Loucy (cell line): ENCODE measurements around the gene SYT9.

Experiments
- H2AFZ ChIP-seq: fragments of 200-600 bp; sonication (generic); 2 replicates; pipeline ENCODE4 v1.6.0; 2016; ENCODE audit warnings: antibody characterized with exemption, mild to moderate bottlenecking, low read length, moderate library complexity
- H3F3A ChIP-seq: fragments of 200-600 bp; 2 replicates; pipeline ENCODE4 v1.6.0; 2016; ENCODE audit warnings: antibody characterized with exemption, low read depth, mild to moderate bottlenecking
- H3K27me3 ChIP-seq: fragments of 200-600 bp; sonication (generic); 2 replicates; pipeline ENCODE4 v1.6.1; 2014; ENCODE audit warnings: low read length, mild to moderate bottlenecking; ENCODE audit not compliant: insufficient read depth, poor library complexity, severe bottlenecking
- H3K36me3 ChIP-seq: fragments of 200-600 bp; sonication (generic); 2 replicates; pipeline ENCODE4 v1.6.1; 2016; ENCODE audit warnings: low read length; ENCODE audit not compliant: insufficient read depth
- H3K4me1 ChIP-seq: fragments of 200-600 bp; sonication (generic); 2 replicates; pipeline ENCODE4 v1.5.1; 2014; ENCODE audit warnings: low read length, mild to moderate bottlenecking; ENCODE audit not compliant: insufficient read depth, poor library complexity, severe bottlenecking
- H3K4me2 ChIP-seq: fragments of 200-600 bp; sonication (generic); 2 replicates; pipeline ENCODE4 v1.6.0; 2014; ENCODE audit warnings: antibody characterized with exemption, low read length, low read depth, mild to moderate bottlenecking; ENCODE audit not compliant: poor library complexity, severe bottlenecking
- H3K4me3 ChIP-seq: fragments of 200-600 bp; sonication (generic); 2 replicates; pipeline ENCODE4 v1.5.1; 2014; ENCODE audit warnings: low read length, mild to moderate bottlenecking, mixed read lengths; ENCODE audit not compliant: poor library complexity, severe bottlenecking
- H3K79me2 ChIP-seq: fragments of 200-600 bp; sonication (generic); 2 replicates; pipeline ENCODE4 v1.6.1; 2014; ENCODE audit warnings: low read length; ENCODE audit not compliant: insufficient read depth
- H3K9ac ChIP-seq: fragments of 200-600 bp; sonication (generic); 2 replicates; pipeline ENCODE4 v1.6.0; 2014; ENCODE audit warnings: mild to moderate bottlenecking, low read depth, low read length, moderate library complexity; ENCODE audit not compliant: poor library complexity, severe bottlenecking
- H3K9me2 ChIP-seq: fragments of 200-600 bp; sonication (generic); replicated peaks from 2 replicates; pipeline ENCODE4 v1.6.1; 2016; ENCODE audit warnings: low read depth, low read length, mixed read lengths
- H3K9me3 ChIP-seq: fragments of 200-600 bp; sonication (generic); 2 replicates; pipeline ENCODE4 v1.6.1; 2014; ENCODE audit warnings: mild to moderate bottlenecking, antibody characterized with exemption, low read length, low read depth; ENCODE audit not compliant: insufficient read depth
- H4K20me1 ChIP-seq: fragments of 200-600 bp; sonication (generic); 2 replicates; pipeline ENCODE4 v1.6.0; 2014; ENCODE audit warnings: antibody characterized with exemption, low read length, mild to moderate bottlenecking; ENCODE audit not compliant: insufficient read depth, poor library complexity, severe bottlenecking
- CTCF ChIP-seq: fragments of 200-600 bp; sonication (generic); conservative IDR thresholded peaks from 2 replicates; pipeline ENCODE4 v1.5.1; 2014; ENCODE audit warnings: mild to moderate bottlenecking, antibody characterized with exemption, low read length
- EZH2phosphoT487 ChIP-seq: fragments of 200-600 bp; IDR thresholded peaks from 2 replicates; pipeline ENCODE4 v1.6.1; 2018; ENCODE audit warnings: antibody characterized with exemption, mild to moderate bottlenecking, moderate library complexity, borderline replicate concordance

Gene SYT9

GRCh38 chr11:7462706-7463105, 211.0 kb downstream of the SYT9 start:
- Histone ChIP-seq H3K79me2 (no peaks in the 10 kb centered on the region), H3K9me3 (no peaks in the 10 kb centered on the region), H3K4me3 (no peak overlapping the region), H3F3A (no peaks in the 10 kb centered on the region), H3K4me2 (no peak overlapping the region), H3K36me3 (no peaks in the 10 kb centered on the region), H3K9me2 (no peaks in the 10 kb centered on the region), H3K4me1 (peaks cover 4% of the 10 kb centered on the region), H4K20me1 (no peaks in the 10 kb centered on the region), H3K9ac (no peak overlapping the region), H2AFZ (no peak overlapping the region), H3K27me3 (no peaks in the 10 kb centered on the region)
- TF ChIP-seq CTCF (no peak), EZH2phosphoT487 (no peak)

- no peak overlapping the region for H3K4me3 ChIP-seq
- H3K9me3 ChIP-seq = no peaks in the 10 kb centered on the region
- H2AFZ ChIP-seq = no peak overlapping the region
- H3K9me2 ChIP-seq = no peaks in the 10 kb centered on the region
- H3K27me3 ChIP-seq = no peaks in the 10 kb centered on the region
- no peak overlapping the region for H3K4me2 ChIP-seq
- peaks cover 4% of the 10 kb centered on the region for H3K4me1 ChIP-seq
- no peaks in the 10 kb centered on the region for H4K20me1 ChIP-seq
- no peaks in the 10 kb centered on the region for H3K79me2 ChIP-seq
- no peak overlapping the region for H3K9ac ChIP-seq
- H3F3A ChIP-seq = no peaks in the 10 kb centered on the region
- TF ChIP-seq CTCF (no peak), EZH2phosphoT487 (no peak)
- H3K36me3 ChIP-seq = no peaks in the 10 kb centered on the region
These were observed 215.9 kb downstream of the SYT9 start for GRCh38 chr11:7467652-7468051.

GRCh38 chr11:7469351-7469865, 217.7 kb downstream of the SYT9 start:
- Histone ChIP-seq H2AFZ (no peak overlapping the region), H3K4me3 (no peak overlapping the region), H3K4me1 (no peaks in the 10 kb centered on the region), H4K20me1 (no peaks in the 10 kb centered on the region), H3K36me3 (no peaks in the 10 kb centered on the region), H3K4me2 (no peak overlapping the region), H3K9ac (no peak overlapping the region), H3F3A (no peaks in the 10 kb centered on the region), H3K27me3 (no peaks in the 10 kb centered on the region), H3K79me2 (no peaks in the 10 kb centered on the region), H3K9me3 (no peaks in the 10 kb centered on the region), H3K9me2 (no peaks in the 10 kb centered on the region)
- TF ChIP-seq EZH2phosphoT487 (no peak), CTCF (no peak)
